ENCODE results near the gene ANKRD24.

Gene ANKRD24

DNA sequence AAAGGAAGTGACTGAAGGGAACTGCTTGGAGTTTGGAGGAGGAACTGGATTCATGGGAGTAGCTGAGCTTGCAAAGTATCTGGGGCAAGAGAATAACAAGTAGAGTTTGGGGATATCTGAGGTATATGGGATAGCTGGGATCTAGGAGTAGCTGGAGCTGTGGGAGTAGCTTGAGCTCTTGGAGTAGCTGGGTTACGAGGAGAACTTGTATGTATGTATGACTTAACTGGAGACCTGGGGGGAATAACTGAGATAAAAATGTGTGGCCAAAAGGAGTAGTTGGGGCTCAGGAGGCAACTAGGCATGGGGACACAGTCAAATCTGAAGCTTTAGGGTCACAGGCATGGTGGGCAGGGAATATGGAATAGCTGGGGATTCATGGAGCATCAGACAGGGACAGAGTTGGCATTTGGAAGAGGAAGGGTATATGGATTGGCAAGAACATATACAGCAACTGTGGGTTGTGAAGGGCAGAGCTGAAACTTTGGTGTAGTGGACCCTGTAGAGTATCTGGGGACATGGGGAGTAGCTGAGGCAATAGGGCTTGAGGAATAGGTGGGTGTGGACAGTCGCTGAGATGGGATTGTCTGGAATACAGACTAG is 18.6 kb downstream of the ANKRD24 start:
- TF ChIP-seq, protein P1, sequence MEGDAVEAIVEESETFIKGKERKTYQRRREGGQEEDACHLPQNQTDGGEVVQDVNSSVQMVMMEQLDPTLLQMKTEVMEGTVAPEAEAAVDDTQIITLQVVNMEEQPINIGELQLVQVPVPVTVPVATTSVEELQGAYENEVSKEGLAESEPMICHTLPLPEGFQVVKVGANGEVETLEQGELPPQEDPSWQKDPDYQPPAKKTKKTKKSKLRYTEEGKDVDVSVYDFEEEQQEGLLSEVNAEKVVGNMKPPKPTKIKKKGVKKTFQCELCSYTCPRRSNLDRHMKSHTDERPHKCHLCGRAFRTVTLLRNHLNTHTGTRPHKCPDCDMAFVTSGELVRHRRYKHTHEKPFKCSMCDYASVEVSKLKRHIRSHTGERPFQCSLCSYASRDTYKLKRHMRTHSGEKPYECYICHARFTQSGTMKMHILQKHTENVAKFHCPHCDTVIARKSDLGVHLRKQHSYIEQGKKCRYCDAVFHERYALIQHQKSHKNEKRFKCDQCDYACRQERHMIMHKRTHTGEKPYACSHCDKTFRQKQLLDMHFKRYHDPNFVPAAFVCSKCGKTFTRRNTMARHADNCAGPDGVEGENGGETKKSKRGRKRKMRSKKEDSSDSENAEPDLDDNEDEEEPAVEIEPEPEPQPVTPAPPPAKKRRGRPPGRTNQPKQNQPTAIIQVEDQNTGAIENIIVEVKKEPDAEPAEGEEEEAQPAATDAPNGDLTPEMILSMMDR (conservative IDR thresholded peaks at IDR 0.05; ENCODE audit: low read depth), result no peak
- DNase-seq (ENCODE audit: low spot score), result no peak
- no peak overlapping the region for H3K27ac ChIP-seq
- POLR2A ChIA-PET (ENCODE audit: low non-redundant PET), result no interaction called here
- CTCF ChIA-PET, result interaction anchor here (0.6 kb wide), 1 partner anchor 395 kb away, joined by 4 read pairs; no protein-coding TSS in a partner anchor

DNA sequence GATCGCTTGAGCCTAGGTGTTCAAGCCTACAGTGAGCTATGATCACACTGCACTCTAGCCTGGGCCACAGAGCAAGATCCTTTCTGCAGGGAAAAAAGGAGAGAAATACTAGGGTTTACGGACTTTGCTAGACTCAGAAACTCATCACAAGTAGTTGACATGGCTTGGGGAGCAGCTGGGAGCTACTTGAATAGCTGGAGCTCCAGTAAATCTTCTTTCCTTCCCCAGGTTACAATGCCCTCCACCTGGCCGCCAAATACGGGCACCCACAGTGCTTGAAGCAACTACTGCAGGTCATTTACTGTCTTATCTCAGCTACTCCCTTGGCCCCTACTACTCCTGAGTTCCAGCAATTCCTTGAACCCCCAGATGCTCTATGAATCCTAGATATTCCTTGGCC is 19.3 kb downstream of the ANKRD24 start:
- ChIA-PET POLR2A (ENCODE audit: low non-redundant PET) (no interaction called here), CTCF (interaction anchor here (0.6 to 2.1 kb wide), 2 partner anchors 62 to 295 kb away, joined by 5 to 8 read pairs; no protein-coding TSS in a partner anchor)
- TF ChIP-seq, protein P1 (conservative IDR thresholded peaks at IDR 0.05; ENCODE audit: low read depth), result no peak
- DNase-seq (ENCODE audit: low spot score), result no peak
- no peak overlapping the region for H3K27ac ChIP-seq

DNA sequence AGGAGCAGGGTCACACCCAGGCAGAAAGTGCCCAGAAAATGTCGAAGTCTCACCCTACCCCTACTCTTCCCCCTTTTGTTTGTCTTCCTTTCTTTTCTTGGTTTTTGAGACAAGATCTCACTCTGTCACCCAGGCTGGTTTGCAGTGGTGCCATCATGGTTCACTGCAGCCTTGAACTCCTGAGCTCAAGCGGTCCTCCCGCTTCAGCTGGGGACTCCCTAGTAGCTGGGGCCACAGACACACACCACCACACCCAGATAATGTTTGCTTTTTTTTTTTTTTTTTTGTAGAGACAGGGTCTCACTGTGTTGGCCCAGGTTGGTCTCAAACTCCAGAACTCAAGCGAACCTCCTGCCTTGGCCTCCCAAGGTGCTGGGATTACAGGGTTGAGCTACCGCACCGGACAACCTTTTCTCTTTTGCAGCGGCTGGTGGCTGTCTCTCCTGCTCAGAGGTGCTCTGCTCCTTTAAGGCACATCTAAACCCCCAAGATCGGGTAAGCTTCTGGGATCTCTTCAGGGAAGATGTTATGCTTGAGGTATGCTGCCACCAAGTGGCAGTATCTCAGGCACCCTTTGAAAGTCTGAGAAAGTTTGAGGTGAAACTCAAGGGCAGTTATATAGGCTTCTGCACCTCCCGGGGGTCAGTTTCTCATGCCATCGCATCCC is 24.5 kb downstream of the ANKRD24 start:
- no peak overlapping the region for H3K27ac ChIP-seq
- DNase-seq (ENCODE audit: low spot score), result no peak
- TF ChIP-seq, protein P1 (conservative IDR thresholded peaks at IDR 0.05; ENCODE audit: low read depth), result no peak
- ChIA-PET CTCF (interaction anchor here (0.7 to 1.3 kb wide), 3 partner anchors 8 to 125 kb away, joined by 3 to 4 read pairs (median 3); no protein-coding TSS in a partner anchor), POLR2A (ENCODE audit: low non-redundant PET) (interaction anchor here (0.6 kb wide), 1 partner anchor 1108 kb away, joined by 4 read pairs; no protein-coding TSS in a partner anchor)

DNA sequence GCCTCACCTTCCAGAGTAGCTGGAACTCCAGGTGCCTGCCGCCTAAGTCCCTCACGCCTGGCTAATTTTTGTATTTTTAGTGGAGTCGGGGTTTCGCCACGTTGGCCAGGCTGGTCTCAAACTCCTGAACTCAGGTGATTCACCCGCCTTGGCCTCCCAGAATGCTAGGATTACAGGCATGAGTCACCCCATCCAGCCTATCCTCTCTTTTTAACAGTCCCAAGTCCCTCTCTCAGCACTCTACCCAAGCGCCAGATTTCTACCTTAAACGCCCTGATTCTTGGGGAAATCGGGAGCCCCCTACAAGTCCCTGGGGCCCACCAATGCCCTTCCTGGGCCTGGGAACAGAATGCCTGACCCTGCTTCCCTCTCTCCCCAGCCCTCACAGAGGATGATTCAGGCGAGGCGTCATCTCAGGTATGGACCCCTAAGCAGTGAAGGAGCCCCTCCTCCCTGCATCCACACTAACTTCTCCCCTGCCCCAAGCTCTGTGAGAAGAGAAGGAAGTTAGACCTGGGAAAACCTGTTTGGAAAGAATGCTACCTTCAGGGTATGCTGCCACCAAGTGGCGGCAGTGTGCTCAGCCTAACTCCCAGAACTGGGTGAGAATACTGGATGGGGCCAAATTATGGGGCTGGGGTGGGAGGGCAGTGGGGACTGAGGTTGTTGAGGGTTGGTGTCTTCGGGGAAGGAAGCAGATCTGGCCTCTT is 26.1 kb downstream of the ANKRD24 start:
- ChIA-PET POLR2A (ENCODE audit: low non-redundant PET) (no interaction called here), CTCF (interaction anchor here (0.6 to 1.0 kb wide), 6 partner anchors 35 to 282 kb away, joined by 3 to 7 read pairs (median 4); no protein-coding TSS in a partner anchor)
- DNase-seq (ENCODE audit: low spot score), result no peak
- TF ChIP-seq, protein P1 (conservative IDR thresholded peaks at IDR 0.05; ENCODE audit: low read depth), result no peak; the same call in 1 of the 2 replicates
- H3K27ac ChIP-seq, result no peak overlapping the region

DNA sequence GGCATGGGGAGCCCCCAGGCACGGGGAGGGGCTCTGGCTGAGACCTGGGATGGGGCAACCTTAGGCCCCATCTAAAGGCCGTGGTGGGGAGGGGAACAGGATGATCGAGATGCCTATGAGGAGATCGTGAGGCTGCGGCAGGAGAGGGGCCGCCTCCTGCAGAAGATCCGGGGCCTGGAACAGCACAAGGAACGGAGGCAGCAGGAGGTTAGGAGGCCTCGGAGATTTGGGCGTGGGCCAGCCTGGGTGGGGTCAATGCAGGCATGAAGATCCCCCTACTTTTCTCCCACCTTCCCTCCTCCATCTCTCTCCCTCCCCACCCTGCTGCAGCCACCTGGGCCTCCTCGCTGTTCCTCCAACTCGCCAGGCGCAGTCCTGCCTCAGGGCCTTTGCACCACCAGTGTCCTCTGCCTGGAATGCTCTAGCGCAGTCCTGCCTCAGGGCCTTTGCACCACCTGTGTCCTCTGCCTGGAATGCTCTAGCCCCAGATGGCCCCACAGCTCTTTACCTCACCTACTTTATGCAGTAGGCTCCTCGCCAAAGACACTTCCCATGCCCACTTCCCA is 27.8 kb downstream of the ANKRD24 start:
- POLR2A ChIA-PET (ENCODE audit: low non-redundant PET), result no interaction called here

More for the DNA sequence above, 27.8 kb downstream of the ANKRD24 start:
- CTCF ChIA-PET, result interaction anchor here (0.7 kb wide), 1 partner anchor 49 kb away, joined by 4 read pairs; no protein-coding TSS in a partner anchor
- TF ChIP-seq, protein P1 (conservative IDR thresholded peaks at IDR 0.05; ENCODE audit: low read depth), result no peak
- no peak overlapping the region for H3K27ac ChIP-seq
- DNase-seq (ENCODE audit: low spot score), result no peak

All from RWPE1 (cell line).